ENCODE results near the gene DST. TPM values are rescaled to one million over a fixed set of nuclear protein-coding genes. Genes with fewer than 3 reads are reported as not detected.

Gene DST
- total RNA-seq, 1 donor from 2014 or later: 442 TPM

- Mint-ChIP-seq H3K36me3 (ENCODE audit: low read depth, unreplicated experiment) (peaks cover 13% of the 10 kb centered on the region), H3K9me3 (ENCODE audit: unreplicated experiment) (no peaks in the 10 kb centered on the region), H3K4me3 (ENCODE audit: unreplicated experiment) (no peak overlapping the region), H3K4me1 (ENCODE audit: low read depth, unreplicated experiment) (peaks cover 23% of the 10 kb centered on the region), H3K27me3 (ENCODE audit: low read depth, unreplicated experiment) (no peaks in the 10 kb centered on the region), H3K27ac (ENCODE audit: unreplicated experiment) (no peak overlapping the region)
- H3K9me3 ChIP-seq (ENCODE audit: insufficient read depth, low read depth, low read length): no peaks in the 10 kb centered on the region
- peaks cover 17% of the 10 kb centered on the region for H3K4me1 ChIP-seq (ENCODE audit: insufficient read depth, low read length)
- no peak overlapping the region for H3K4me2 ChIP-seq (ENCODE audit: low read length)
- no peaks in the 10 kb centered on the region for H4K20me1 ChIP-seq (ENCODE audit: insufficient read depth, low read length)
- no peak overlapping the region for H3K27ac ChIP-seq (ENCODE audit: low read depth, low read length)
- H3K79me2 ChIP-seq (ENCODE audit: insufficient read depth, low read length): peaks cover 13% of the 10 kb centered on the region
- DNase-seq (ENCODE audit: low read depth): no peak
- TF ChIP-seq CTCF (IDR thresholded peaks at IDR 0.05; ENCODE audit: insufficient read depth, low read depth, low read length): no peak
- TF ChIP-seq EZH2 (IDR thresholded peaks at IDR 0.05; ENCODE audit: insufficient read depth, low read length): no peak
- H3K4me3 ChIP-seq (ENCODE audit: insufficient read depth, low read depth, low read length): no peak overlapping the region
- FAIRE-seq: no peak
- H3K36me3 ChIP-seq (ENCODE audit: insufficient read depth, low read length): peaks cover 58% of the 10 kb centered on the region
- H3K27me3 ChIP-seq (ENCODE audit: insufficient read depth, low read length): no peaks in the 10 kb centered on the region
- H2AFZ ChIP-seq (ENCODE audit: low read depth, low read length): no peak overlapping the region
- H3K9ac ChIP-seq (ENCODE audit: low read length): no peak overlapping the region
Measured at GRCh38 chr6:56644366-56644765, 1.7 kb upstream of the DST start.

DNA sequence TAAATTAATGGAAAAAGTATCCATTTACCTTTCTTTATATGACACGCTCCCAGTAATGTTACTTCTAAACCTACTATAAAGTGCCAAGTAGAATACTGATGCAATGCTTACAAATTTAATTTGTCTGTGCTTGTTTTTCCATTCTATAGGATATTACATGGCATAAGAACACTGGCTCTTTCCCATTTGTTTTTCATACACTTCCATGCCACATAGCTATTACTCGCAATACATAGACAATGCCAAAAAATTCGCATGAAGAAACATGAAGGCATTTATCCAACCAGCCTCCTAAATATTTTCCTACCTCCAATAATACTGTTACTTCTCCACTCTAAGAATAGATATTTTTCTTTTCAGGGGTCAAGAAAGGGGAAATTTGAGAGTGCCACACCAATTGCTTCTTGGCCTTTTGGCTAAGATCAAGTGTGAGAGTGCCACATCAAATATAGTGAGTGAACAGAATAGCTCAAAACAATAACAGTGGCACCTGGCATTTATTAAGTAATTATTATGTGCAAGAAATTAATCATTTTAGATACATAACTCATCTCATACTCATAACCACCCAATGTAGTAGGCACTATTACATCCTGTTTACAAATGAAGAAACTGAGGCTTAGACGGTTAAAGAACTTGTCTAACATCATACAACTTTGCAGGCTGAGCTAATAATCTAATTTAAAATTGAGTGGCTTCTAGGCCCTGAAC lies 845 bp upstream of the DST start:
- no peaks in the 10 kb centered on the region for H3K9me3 ChIP-seq (ENCODE audit: insufficient read depth, low read depth, low read length)
- Mint-ChIP-seq H3K4me3 (ENCODE audit: unreplicated experiment) (peak overlapping the region; percentile 1), H3K9me3 (ENCODE audit: unreplicated experiment) (no peaks in the 10 kb centered on the region), H3K27ac (ENCODE audit: unreplicated experiment) (peak overlapping the region; percentile 38), H3K36me3 (ENCODE audit: low read depth, unreplicated experiment) (peaks cover 13% of the 10 kb centered on the region), H3K27me3 (ENCODE audit: low read depth, unreplicated experiment) (no peaks in the 10 kb centered on the region), H3K4me1 (ENCODE audit: low read depth, unreplicated experiment) (peaks cover 21% of the 10 kb centered on the region)
- H3K9ac ChIP-seq (ENCODE audit: low read length): no peak overlapping the region
- H4K20me1 ChIP-seq (ENCODE audit: insufficient read depth, low read length): no peaks in the 10 kb centered on the region
- TF ChIP-seq CTCF (IDR thresholded peaks at IDR 0.05; ENCODE audit: insufficient read depth, low read depth, low read length): no peak
- no peak for TF ChIP-seq EZH2 (IDR thresholded peaks at IDR 0.05; ENCODE audit: insufficient read depth, low read length)
- peaks cover 57% of the 10 kb centered on the region for H3K36me3 ChIP-seq (ENCODE audit: insufficient read depth, low read length)
- no peaks in the 10 kb centered on the region for H3K27me3 ChIP-seq (ENCODE audit: insufficient read depth, low read length)
- DNase-seq (ENCODE audit: low read depth) (no peak), FAIRE-seq (peak; percentile 62)
- H3K79me2 ChIP-seq (ENCODE audit: insufficient read depth, low read length): peaks cover 5% of the 10 kb centered on the region
- H2AFZ ChIP-seq (ENCODE audit: low read depth, low read length): no peak overlapping the region
- no peak overlapping the region for H3K4me3 ChIP-seq (ENCODE audit: insufficient read depth, low read depth, low read length)
- H3K4me2 ChIP-seq (ENCODE audit: low read length): peak overlapping the region; percentile 69
- peak overlapping the region; percentile 69 for H3K27ac ChIP-seq (ENCODE audit: low read depth, low read length)
- peaks cover 16% of the 10 kb centered on the region for H3K4me1 ChIP-seq (ENCODE audit: insufficient read depth, low read length)

DNA sequence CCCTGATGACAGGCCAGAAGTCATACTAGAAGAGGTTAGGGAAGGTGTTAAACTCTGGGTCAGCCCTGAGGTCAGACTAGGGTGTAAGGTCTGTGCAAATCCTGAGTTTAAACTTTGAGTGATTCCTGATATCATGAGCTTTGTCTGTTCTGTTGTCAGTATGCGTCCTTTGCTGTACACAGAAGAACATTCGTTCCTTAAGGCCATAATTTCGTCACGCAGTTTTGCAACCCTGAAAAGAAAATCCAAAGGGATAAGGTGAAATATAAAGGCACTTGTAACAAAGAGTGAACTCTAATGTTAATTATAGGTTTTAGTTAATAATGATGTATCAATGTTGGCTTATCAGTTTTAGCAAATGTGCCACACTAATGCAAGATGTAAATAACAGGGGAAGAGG lies 2.3 kb downstream of the DST start:
- no peak overlapping the region for H3K4me2 ChIP-seq (ENCODE audit: low read length)
- H3K4me1 ChIP-seq (ENCODE audit: insufficient read depth, low read length): peaks cover 16% of the 10 kb centered on the region
- peaks cover 3% of the 10 kb centered on the region for H3K79me2 ChIP-seq (ENCODE audit: insufficient read depth, low read length)
- no peak overlapping the region for H3K4me3 ChIP-seq (ENCODE audit: insufficient read depth, low read depth, low read length)
- H3K27me3 ChIP-seq (ENCODE audit: insufficient read depth, low read length): no peaks in the 10 kb centered on the region
- Mint-ChIP-seq H3K27me3 (ENCODE audit: low read depth, unreplicated experiment) (no peaks in the 10 kb centered on the region), H3K4me1 (ENCODE audit: low read depth, unreplicated experiment) (peaks cover 23% of the 10 kb centered on the region), H3K27ac (ENCODE audit: unreplicated experiment) (no peak overlapping the region), H3K36me3 (ENCODE audit: low read depth, unreplicated experiment) (peaks cover 12% of the 10 kb centered on the region), H3K4me3 (ENCODE audit: unreplicated experiment) (no peak overlapping the region), H3K9me3 (ENCODE audit: unreplicated experiment) (no peaks in the 10 kb centered on the region)
- DNase-seq (ENCODE audit: low read depth): no peak
- no peak overlapping the region for H3K27ac ChIP-seq (ENCODE audit: low read depth, low read length)
- no peak for FAIRE-seq
- H4K20me1 ChIP-seq (ENCODE audit: insufficient read depth, low read length): no peaks in the 10 kb centered on the region
- peaks cover 47% of the 10 kb centered on the region for H3K36me3 ChIP-seq (ENCODE audit: insufficient read depth, low read length)
- no peak overlapping the region for H2AFZ ChIP-seq (ENCODE audit: low read depth, low read length)
- TF ChIP-seq CTCF (IDR thresholded peaks at IDR 0.05; ENCODE audit: insufficient read depth, low read depth, low read length): no peak
- TF ChIP-seq EZH2 (IDR thresholded peaks at IDR 0.05; ENCODE audit: insufficient read depth, low read length): no peak
- no peaks in the 10 kb centered on the region for H3K9me3 ChIP-seq (ENCODE audit: insufficient read depth, low read depth, low read length)
- H3K9ac ChIP-seq (ENCODE audit: low read length): no peak overlapping the region

All from astrocyte (in vitro differentiated cells and primary cell).